Inflammatory macrophage treated with lipopolysaccharide for 1 hour (primary cell): ENCODE results near the gene KLF16.

Source experiments
- DNase-seq, 2 donors: peaks; one replicate each; pipeline ENCODE4 v3.0.0-alpha.2; 2020 to 2022

The KLF16 gene

GRCh38 chr19:1866693-1867348 is 3.4 kb upstream of the KLF16 start:
- DNase-seq, result no peak

DNA sequence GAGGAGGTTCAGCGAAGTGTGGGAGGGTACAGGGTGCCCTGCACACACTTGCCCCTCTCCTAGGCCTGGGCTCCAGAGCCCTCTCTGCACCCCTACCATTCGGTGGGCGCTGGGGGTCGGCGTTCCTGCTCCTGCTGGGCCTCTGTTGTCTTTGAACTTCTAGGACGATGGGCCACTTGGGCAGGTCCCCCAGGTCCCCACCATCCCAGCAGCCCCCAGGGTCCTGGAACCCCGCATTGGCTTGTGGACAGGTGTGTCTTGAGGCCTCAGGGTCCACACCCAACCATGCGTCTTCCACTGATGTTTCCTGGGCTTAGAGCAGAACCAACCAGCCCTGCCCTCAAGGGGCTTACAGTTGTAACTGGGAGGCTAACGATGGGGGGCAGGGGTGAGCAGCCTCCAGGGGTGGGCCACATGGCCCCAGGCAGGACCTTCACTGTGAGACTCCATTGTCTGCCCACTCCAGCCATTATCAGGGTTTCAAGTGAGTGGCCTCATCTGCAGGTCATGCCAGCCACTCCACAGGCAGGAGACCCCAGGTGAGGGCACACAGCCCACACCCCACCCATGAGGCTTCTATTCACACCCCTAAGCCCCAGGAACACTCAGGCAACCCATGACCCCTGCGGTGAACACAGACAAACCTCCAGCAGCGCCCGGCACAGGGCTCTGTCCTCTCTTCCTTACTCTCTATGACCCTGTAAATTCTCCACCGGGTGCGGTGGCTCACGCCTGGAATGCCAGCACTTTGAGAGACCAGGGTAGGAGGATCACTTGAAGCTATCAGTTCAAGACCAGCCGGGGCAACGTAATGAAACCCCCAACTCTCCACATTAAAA is 2.0 kb upstream of the KLF16 start:
- no peak for DNase-seq

DNA sequence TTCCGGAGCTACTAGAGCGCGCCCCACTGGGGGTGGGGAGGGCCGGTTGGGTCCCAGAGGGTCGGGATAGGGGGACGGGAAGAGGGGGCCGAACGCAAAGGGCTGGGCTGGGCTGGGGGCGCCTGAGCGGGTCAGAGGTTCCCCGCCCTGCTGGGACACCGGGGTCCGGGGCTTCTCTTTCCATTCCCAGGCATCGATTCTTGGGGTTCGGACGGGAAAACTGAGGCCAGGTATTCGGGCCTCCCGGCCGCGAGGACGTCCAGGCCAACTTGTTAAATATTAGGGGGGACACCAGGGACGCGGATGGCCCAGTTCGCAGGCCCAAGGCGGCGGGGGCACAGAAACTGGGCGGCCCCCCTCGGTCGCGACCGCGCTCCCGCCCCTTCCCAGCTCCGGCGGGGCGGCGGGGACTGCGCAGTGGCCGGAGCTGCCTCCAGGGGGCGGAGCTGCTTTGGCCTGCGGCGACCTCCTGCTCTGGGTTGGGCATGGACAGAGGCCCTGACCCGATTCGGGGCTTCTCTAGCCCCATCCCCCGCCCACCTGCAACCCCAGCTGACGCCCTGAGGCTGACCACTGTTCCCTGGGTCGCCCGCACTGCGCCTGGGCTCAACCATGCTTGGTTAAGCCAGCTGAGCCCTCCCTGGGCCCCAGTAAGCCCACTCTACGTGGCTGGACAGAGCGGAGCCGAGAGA is 1.2 kb upstream of the KLF16 start:
- DNase-seq, result peak; percentile 56 to 75

GRCh38 chr19:1863638-1864479 is 480 bp upstream of the KLF16 start:
- DNase-seq, result peak; percentile 90 to 93

DNA sequence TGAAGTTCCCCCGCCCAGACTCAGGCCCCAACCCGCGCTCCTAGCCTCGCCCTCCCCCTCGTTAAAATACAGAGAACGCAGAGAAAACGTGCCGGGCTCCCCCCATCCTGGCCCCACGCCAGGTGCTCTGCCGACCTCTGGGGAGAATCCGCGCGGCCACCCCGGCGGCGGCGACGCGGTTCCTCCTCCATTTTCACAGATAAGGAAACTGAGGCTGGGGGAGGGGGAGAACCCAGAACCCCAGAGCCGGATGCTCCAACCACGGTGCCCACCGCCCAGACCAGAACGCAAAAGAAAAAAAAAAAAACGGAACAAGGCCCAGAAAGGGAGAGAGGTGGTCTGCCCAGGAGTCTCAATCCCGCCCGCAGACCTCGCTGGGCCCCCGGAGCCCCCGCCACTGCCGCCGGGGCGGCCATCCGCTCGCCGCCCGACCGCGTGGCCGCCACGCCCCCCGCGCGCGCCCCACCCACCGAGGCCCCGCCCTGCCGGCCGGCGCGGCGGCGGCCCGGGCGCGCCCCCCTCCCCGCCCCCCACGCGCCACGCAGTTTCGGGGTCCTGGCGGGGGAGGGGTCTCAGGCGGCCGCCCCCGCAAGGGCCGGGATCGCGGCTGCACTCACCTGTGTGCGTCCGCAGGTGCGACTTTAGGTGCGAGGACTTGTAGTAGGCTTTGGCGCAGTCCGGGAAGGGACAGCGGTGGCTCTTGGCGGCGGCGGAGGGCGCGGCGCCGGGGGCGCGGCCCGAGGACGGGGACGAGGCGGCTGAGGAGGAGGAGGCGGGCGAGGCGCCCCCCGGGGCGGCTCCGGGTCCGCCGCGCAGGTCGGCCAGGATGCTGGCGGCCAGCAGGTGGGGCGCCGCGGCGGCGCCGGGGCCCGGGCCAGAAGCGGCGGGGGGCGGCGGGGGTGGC is 703 bp downstream of the KLF16 start:
- no peak for DNase-seq

- DNase-seq, result no peak
Measured at GRCh38 chr19:1862068-1862423, 1.3 kb downstream of the KLF16 start.

DNA sequence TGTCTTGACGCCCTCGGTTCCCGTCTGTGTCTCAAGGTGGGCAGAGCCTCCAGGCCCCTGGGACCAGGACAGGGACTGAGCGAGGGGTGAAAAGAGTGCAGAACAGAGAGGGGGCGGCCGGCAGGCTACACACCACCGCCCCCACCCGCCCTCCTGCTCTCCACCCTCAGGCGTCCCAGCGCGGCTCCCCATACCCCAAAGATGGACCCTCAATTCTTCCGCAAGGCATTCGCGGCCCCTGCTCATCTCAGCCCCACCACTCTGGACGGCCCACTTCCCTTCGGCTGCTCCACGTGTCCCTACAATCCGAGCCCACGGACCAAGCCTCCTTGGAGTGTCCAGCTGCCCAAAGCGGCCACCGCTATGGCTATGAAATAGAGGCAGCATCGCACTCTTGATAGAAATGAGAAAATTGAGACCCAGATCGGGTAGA is 1.8 kb downstream of the KLF16 start:
- DNase-seq, result no peak

DNA sequence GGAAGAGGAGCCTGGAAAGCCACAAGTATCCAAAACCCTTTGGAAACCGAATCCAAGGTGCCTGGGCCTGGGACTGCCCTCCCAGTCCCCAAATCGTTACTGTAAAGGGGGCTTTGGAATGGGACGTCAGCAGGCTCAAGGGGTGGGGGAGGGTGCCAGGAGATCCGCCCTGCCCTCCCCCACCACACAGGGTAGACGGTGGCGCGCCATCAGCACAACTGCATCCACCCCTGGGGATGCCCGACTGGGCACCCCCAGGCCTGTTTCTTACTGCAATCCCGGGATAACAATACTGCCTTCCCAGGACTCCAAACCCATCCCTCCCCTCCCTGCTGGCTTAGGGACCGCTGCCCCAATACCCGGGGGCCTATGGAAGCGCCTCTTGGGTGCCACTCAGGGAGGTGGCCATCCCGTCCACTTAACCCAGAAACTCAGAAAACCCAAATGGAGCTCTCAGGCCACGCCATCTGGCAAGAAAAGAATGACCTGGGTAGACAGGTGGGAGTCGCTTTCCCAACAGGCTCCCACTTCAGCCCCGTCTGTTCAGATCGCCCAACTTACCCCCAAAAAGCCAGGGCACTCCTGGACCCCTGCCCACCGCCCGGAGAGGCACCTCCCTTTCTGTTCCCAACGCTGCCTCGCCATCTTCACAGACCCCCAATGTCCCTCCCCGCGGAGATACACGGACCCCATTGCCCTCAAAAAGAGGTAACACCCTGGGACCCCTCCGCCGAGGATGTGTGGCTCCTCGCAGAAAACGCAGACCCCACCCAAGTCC is 2.4 kb downstream of the KLF16 start:
- DNase-seq, result no peak

GRCh38 chr19:1860042-1860775 is 3.2 kb downstream of the KLF16 start:
- DNase-seq, result peak; percentile 58 to 67

- no peak for DNase-seq
Measured at GRCh38 chr19:1859331-1859781, 4.0 kb downstream of the KLF16 start.

GRCh38 chr19:1858412-1859081 is 4.8 kb downstream of the KLF16 start:
- DNase-seq, result no peak

DNA sequence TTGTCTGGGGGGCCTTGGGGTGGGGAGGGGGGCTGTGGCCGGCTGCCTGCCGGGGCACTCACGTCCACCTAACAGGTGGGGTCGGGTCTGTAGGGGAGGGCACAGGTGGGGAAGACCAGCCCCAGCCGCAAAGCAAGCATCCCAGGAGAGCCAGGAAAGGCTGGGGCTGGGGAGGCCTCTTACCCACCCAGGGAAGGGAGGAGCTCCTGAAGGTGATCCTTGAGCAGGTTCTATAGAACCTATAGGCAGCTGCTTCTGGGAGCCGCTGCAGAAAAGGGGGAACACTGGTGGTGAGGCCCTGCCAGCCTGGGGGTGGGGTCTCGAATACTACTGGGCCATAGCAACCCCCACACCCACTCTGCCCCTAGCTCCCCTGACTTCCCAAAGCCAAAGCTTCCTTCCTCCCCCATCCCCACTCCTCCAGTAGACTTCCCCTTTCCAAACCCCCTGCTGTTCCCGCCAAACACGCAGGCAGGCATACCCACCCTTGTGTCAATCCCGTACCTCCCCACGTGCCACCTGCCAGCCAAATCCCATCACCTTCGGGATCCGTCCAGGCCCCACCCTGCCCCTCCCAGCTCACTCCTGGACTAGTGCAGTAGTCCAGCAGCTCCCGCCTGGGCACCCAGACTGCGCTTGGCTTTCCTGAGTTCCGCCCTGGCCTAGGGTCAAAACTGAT is 5.6 kb downstream of the KLF16 start:
- no peak for DNase-seq

DNA sequence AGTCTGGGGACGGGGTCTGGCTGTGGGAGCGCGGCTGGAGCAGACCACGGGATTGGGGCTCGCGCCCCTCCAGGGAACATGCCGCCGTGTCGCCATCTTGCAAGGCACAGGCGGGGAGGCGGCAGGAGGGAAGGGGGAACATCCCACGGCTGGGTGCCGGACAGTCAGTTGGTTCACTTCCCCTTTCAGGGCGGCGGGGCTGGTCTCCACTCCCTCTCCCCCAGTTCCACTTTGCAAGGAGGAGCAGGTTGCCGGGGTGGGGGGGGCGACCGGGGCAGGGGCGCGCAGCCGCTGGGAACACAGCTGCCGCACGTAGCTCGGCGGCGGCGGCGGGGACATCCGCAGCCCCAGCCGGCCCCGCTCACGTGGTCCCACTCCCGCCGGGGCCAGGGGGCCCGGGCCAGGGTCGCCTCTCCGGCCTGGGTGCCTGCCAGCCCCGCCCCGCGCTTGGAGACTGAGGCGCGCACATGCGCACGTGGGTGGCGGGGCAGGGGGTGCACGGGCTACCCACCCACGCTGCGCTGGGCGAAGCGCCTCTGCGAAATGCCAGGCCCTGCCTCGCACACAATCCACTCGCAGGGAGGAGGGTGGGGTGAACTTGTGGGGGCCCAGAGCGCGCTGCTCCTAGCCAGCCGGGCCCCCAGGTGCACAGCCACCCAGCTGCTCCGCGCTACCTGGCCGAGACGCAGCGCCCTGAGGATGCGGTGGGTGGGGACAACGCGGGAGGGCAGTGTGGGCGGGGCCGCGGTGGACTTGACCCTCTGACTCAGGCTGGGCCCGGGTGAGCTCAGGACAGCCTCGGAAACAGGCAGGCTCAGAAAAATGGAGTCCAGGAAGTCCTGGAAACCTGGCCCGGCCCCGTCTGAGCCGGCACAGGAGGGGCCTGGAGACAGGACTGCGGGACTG is 6.4 kb downstream of the KLF16 start:
- DNase-seq, result peak; percentile 76 to 84

DNA sequence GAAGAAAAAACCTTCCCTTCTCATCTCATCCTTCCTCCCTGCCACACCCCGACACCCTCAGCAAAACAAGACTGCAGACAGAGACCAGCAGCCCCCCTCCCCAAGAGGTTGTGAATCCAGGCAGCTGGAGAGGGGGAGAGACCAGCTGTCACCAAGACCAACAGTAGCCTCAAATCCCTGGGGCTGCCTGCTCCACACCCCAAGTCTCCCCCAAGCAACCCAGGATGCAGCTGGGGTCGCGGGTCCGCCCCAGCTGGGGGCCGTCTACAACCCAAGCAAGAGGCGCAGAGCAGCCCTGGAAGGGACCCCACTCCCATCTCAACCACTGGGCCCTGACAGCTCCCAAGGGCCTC is 7.1 kb downstream of the KLF16 start:
- DNase-seq, result no peak

GRCh38 chr19:1855828-1856255 is 7.5 kb downstream of the KLF16 start:
- no peak for DNase-seq

GRCh38 chr19:1855040-1855827 is 8.1 kb downstream of the KLF16 start:
- peak; percentile 87 to 94 for DNase-seq

DNA sequence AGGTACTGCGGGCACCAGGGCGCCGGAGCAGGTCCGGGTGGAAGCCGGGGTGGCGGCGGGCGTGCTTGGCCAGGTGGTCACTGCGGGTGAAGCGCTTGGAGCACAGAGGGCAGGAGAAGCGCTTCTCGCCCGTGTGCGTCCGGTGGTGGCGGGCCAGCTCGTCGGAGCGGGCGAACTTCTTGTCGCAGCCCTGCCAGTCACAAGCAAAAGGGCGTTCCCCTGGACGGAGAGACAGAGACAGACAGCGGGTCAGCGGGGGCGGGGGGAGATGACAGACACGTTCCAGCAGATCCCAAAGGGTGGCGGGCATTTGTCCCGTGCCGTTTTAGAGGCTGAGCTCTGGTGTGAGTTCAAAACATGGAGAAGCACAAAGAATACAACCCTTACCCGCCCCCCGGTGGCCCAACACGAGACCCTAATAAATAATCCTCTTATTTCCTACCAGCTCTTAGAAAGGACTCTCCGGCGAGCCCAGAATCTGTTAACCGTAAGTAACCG is 8.8 kb downstream of the KLF16 start:
- DNase-seq, result peak in 1 of 2 donors; percentile 17
